Fibroblast of skin of back (primary cell): ENCODE measurements around the gene A2M.

Source experiments
- DNase-seq: peaks from one replicate; pipeline ENCODE4 v3.0.0-alpha.2; 2013

The A2M gene

DNA sequence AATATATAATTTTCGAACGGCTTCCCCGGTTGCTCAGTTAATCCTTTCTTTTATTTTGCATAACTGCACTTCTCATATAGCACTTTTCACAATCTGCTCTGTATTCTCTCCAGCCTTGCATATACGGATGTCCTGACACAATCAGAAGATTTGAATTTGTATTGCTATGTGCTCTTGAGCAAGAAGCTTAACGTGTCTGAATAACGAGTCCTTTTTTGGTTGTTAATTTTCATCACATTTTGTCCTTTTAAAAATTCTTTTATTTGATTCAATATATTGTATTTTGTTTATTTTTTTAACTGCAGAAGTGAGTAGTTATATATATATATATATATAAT lies 17.6 kb downstream of the A2M start:
- no peak for DNase-seq

DNA sequence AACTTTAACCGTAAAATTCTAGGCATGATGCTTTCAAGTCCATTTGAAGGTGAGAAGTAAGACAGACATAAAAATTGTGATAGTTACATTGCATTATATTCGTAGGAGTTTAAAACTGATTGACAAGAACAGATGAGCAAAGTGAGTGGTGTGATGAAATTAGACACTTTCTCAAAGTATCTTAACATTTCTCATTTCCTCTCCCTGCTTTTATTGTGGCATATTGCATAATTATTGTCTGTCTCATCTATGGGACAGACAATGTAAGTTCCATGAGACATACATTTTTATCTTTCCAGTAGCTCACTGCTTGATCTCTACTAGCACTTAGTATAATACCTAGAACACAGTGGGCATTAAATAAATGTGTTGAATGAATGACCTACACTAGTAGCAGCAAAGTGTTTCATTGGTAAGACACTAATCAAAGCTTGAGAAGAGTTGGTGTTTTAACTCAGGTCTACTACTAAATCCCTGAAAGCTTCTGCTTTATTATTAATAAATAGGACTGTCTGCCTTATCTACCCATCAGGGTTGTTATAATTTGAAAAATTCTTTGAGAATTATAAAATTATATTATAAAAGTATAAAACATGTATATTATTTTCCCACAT lies 19.0 kb downstream of the A2M start:
- no peak for DNase-seq

DNA sequence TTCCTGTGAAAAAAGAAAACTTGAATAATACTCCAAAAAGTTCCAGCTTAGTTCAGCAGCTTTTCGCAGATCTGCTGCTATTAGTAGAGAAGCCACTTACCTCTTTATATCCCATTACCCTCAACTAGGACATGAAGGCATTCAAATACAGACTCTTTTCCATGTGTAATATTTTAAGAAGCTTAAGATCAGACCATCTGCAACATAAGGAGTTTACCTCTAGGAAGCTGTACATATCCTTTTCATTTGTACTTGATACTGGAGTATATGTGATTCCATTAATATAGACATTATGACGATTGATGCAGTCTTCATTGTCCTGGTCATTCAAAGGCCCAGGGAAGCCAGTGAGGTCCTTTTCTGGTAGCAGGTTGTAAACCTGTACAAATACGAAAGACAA lies 20.4 kb downstream of the A2M start:
- DNase-seq, result no peak

DNA sequence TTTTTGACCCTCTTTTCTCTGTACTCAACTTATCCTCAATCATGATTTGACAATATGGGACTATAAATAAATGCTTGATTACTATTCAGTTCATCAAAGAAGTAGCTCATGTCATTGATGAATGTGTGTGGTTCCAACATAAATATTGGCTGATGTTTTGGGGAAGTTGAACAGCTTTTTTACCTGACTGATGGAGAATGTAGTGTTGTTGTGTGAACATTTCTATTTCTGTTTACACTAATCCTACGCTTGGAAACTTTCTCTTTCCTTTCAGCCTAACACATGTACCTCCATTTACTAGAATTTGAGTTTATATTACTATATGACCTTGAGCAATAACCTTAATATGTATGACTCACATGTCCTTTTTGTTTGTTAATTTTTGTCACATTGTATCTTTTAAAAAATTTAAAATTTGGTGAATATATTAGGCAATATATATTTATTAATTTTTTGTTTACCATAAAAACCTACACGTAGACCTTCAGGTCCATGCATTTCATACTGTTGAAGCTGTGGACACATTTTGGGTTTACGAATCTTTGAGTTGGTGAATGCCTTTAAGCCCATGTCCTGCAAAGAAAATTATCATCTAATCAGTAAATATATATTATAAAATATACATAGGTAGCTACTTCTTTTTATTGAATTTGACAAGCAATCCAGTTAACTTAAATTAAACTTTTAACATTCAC lies 21.1 kb downstream of the A2M start:
- DNase-seq, result no peak

DNA sequence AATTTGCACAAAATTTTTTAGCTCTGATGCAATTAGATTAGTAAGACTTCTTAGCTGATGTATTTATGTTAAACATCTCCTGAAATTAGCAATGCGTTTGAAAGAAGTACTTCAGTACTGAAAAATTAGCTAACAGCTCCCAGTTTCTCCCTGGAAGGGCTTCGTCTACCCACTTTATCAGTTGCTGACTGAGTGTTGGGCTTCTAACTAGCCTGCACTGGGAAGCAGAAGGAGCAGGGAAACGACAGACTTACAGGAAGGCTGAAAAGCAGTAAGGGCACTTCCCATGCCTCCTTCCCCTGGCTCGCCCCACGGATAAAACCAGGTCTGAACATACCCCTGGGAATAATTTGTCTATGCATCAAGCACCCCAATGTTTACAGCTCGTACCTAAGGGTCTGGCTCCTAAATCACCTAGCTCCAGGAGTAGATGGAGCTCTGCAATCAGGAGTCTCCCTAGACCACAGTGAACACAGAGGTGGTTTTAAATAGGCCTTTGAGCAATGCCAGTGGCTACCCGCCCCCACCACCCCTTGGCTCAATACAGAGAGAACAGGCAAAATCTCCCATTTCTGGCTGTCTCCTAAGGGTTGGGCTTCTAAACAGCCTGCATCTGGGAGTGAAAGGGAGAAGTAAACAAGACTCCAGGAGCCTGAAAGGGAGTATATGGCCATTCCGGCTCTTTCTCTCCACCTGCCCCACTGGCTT lies 23.7 kb downstream of the A2M start:
- no peak for DNase-seq

DNA sequence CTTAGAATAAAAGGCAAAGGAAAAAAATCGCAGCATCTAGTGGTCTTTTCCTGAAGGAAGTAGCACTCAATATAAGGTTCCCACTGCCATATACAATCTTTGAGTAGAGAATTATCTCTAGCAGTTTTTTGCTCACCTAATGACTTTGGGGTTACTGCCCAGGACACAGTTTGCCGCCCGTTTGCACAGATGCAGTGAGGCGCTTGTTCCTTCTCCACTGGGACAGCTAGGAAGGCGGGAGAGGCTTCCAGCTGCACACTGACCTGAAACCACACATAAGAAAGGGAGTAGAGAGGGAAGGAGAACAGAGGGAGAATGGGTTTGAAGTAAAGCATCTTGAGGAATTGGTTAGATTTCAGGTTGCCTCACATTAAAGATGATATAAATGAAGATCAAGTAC lies 25.5 kb downstream of the A2M start:
- no peak for DNase-seq

DNA sequence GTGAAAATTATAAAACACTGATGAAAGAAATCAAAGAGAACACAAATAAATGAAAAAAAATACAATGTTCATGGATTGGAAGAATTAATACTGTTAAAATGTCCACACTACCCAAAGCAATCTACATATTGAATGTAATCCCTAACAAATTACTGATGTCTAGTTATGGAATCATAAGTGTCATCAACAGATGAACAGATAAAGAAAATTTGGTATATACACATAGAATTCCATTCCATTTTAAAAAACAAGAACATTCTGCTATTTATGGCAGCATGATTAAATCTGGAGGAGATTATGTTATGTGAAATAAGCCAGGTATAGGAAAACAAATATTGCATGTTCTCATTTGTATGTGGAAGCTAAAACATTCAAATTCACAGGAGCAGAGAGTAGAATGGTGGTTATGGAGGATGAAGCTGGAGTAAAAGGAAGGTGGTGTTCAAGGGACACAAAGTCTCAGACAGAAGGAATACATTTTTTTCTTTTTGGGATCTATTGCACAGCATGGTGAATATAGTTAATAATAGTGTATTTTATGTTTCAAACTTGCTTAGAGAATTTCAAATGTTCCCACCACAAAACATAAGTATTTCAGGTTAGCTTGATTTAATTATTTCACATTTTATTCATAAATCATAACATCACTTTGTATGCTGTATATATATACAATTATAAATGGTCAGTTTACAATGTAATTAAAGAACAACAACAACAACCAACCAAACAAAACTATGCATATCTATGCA lies 28.5 kb downstream of the A2M start:
- DNase-seq, result no peak

DNA sequence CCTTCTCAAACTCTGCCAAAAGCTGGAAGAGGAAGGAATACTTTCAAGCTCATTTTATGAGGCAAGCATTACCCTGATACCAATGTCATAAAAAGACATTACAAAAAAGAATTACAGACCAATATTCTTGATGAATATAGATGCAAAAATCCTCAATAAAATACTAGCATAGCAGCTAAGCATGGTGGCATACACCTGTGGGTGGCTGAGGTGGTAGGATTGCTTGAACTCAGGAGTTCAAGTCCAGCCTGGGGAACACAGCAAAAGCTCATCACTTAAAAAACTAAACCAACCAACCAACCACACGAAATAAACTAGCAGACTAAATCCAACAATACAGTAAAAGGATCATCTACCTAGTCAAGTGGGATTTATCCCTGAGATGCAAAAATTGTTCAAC lies 29.6 kb downstream of the A2M start:
- DNase-seq, result no peak

DNA sequence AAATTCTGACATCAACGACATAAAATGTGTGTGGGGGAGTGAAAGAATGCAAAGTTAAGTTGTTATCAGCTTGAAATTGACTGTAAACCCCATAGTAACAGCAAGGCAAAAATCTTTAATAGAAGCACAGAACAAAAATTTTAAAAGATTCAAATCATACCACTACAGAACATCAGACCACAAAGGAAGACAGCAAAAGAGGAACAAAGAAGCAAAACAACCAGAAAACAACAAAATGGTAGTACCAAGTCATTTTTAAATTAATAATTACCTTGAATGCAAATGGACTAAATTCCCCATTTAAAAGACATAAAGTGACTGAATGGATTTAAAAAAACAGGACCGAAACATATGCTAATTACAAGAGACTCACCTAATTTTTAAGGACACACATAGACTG lies 31.3 kb downstream of the A2M start:
- no peak for DNase-seq

DNA sequence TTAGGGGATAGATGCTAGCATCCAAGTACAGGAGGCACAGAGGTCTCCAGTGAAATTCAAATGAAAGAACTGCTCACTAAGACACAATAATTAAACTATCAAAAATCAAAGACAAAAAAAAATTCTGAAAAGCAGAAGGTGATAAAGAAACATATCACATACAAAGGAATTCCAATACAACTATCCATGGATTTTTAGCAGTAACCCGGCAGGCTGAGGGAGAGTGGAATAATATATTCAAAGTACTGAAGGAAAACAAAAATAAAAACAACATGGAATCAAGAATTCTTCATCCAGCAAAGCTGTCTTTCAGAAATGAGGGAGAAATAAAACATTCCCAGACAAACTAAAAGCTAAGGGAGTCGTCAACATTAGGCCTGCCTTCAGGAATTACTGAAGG lies 31.9 kb downstream of the A2M start:
- DNase-seq, result no peak

DNA sequence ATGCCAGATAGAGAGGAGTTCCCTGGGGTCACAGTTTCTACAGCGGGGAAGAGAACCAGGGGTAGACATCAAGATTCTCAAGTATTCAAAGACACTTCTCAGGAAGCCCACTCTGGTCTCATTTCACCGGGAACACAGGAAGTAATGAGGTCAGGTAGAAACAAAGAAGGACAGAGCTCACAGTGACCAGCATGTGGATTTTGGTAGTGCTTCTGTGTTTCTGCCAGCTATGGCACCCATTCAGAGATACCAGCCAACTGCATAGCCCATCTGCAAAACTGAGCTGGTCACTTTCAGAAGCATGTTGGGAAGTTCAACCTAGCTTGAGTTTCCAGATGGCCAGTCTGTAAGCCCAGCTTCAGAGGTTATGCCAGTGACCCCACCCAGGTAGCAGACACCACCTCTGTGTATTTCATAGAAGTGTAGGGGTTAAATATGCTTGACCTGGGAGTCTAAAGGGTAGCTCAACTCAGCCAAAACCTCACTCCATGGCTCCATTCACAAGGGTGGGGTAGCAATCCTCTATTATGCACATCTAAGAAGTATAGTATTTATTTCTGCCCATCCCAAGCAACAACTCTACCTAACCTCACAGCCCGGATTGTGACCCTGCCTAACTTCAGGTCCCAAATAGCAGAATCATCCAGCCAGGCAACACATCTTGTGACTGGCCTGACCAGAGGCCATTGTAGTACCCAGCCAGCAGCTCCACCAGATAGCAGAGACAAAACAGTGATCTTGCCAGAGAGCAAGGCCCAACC lies 33.9 kb downstream of the A2M start:
- DNase-seq, result no peak

DNA sequence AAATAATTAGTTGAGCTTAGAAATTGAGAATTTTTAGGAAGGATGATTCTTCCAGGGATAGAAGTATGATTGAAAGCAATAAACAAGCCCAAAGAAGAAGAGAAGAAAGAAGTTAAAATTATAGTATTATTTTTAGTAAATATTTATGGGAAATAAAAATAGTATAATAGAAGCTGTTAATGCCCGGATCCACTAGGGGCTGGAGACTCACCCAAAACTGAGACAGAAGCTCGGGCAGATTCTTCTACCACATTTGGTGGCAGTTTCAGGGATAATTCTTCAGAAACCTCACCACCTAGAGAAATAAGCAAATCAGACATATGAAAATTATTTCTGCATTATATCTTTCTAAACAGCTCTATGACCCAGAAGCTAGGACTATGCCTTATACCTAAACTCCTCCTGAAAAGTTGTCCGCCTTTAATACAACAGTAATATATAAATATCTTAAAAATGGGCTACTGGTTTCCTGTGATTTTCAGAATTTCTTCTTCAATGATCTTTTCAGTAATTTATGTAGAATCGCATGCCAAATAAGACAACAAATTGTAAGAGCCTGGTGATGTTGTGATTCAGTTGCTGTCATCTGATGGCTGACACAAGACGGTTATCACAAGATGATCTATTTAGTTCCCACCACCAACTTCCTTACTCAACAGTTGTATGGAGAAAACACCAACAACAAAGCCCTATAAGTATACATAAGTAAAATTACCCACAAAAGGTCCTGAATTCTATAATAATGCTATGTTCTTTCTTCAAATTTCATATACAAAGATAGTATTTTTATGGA lies 35.6 kb downstream of the A2M start:
- DNase-seq, result no peak

DNA sequence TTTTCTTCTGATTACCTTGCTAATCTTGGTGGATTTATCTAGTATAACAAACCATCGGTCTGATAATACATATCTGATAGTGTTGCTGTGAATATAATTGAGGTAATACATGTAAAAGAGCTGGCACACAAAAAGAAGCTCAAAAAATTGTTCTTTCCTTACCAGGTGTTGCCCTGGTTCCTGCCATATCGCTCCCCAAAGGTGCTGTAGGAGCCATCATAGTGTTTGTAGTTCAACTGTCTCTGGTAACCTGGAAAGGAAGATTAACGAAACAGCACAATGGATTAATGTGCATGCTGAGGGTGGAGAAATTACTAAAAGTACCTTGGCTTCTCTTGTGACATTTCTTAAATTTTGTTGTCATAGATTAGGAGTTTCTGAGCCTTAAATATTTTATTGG lies 36.6 kb downstream of the A2M start:
- DNase-seq, result no peak

DNA sequence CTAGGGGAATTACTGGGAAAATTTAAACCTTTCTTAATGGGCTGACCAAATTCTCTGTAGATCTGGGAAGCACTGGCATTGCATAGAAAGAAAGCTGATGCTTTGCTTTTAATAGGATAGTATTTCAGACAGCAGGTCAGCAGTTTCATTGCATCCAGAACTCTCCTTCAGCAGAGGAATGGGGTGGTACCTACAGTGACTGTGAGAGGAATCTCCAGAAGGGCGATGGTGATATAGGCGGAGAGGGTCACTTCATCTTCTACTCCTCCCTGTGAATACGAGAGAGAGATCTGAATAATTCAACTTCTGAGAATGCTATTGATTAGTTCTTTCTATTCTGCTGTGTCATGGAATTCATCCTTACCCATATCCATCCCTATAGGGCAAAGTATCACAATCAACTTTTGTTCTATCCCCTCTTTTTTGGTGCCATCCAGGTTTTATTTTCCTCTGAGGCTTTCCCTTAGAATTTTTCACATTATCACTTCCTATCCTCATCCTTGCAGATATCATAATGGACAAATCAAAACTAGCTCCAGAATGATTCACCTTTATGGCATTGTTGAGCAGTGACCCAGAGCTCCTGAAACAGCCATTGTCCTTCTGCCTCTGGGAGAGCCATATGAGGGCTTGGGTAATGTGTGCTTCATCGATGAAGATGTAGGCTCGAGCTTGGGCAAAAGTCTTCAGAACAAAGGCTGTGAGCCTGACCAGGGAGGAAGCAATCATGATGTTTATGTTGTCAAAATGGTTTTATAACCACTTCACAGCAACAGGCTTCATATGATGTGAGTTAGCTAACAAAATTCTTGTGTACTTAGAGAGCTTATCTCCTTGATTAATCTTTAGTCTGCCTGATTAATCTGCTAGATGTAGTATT lies 38.3 kb downstream of the A2M start:
- no peak for DNase-seq

DNA sequence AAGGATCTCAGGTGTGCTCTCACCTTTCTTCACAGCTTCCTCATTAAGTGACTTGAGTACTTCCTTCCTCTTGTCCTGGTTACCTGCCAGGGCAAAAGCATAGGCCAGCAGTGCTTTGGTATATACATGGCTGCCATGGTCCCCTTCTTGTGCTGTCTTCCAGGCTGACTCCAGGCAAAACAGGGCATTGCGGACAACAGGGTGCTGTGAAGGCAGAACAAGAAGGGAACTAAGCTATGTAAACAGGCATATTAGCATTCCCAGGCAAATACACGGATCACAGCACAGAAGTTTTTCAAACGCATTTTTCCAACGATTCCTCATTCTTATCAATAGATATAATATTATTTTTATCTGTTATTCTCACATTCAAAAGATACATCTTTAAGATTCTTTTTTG lies 39.0 kb downstream of the A2M start:
- DNase-seq, result no peak

DNA sequence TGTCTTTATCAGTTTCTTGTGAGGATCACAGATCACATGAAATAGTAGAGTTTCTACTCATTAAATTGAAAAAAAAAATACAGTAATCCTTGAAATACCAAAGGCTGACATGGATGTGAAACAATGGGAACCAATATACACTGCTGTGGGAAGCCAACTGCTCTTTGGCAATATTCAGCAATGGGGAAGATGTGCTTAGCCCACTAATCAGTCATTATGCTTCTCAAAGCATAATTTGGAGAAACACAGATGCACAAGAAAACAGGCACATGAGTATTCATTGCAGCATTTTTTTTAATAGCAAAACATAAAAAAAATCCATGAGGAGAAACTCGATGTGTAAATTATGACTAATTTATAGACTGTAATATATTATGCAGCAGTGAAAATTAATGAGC lies 40.6 kb downstream of the A2M start:
- DNase-seq, result no peak

DNA sequence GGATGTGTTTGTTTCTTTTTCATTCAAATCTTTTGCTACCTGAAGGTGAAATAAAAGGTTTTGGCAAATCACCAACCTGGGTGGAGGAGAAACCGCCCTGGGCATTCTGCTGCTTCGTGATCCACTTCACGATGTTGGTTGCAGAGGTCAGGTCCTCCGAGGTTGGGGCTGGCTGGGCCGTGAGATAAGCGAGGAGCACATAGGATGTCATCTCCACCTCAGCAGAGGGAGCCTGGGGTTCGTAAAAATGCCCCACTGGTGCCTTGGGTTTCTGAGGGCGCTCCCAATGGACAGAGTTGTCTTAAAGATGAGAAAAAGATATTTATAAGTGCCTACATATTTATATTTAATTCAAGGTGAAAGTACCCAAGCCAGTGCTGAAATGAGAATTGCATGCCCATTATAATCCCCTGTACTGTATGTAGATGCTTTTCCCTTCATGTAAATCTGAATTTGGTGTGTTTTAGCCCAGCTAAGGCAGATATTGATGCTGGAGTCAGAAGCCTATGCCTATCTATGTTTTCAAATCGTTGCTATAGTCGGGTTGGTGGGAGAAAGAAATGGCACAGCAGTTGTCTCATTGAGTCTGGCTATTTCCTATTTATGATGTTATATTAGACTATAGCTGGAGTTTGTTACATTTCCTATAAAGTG lies 41.1 kb downstream of the A2M start:
- no peak for DNase-seq

DNA sequence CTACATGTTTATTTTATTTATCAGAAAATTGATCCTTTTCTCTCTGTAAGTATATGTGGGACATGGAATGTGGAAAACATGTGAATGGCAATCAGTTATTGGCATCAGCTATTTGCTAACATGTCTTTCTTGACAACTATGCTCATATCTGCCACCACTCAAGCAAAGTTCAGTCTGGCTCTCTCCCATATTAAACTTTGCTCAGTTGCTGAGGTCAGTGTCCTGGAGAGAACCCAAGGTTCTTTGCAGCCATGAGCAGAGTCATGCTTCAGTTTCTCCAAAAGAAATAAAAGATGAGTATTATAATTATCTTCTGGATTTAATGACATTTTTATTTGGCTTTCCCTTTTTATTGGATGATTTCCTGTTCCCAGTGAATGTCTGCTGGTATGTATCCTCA lies 42.6 kb downstream of the A2M start:
- no peak for DNase-seq

DNA sequence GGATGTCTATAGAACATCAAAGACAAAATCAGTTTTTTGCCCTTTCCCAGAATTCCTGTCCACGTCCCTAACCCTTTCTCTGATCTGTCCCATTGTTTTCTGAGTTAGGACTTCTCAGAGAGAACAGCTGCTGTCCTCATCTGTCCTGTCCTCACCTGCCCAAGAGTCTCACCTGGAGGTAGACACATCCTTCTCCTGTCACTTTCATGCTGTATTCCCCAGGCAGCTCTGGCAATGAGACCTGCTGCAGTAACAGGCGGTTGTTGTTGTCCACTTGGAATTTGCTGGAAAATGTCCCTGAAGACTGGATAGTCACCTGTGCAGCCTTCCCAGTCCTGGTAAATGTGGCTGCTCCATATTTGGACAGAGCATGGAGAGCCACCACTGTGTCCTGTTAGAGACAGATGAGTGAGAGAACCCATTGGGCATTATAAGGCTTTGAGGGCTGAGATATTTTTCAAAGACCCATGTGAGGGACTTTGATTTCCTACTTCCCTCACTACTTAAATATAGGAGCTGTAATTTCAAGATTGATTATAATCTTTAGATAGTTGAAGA lies 43.2 kb downstream of the A2M start:
- no peak for DNase-seq

DNA sequence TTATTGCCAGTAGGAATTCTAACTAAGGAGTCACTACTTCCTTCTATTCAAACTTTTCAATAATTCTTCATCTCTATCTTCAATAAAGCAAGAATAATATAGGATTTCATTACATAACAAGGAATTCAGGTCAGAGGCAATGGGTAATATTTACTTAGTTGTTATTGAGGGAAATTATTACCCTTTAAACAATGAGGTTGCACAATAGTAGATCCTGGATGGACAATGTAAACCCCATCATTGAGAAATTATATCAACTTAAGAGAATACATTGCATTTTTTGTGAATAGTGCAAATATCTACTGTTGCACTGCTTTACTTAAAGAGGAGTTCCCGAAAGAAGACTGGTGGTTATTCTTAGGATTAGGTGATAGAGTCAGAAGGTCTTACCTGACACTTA lies 43.8 kb downstream of the A2M start:
- no peak for DNase-seq
